HG03196 (cell line): ENCODE results near the gene GLRX2.
A peak's percentile ranks its signal among the peaks of the same experiment; 100 is the strongest.
"Not testable (repeated sequence)": the region's sequence is repeated elsewhere in the genome, so short reads cannot be mapped to it uniquely, and the experiment has no call there.

Experiments used
- ATAC-seq: cut with Tn5 transposase; IDR thresholded peaks from one replicate; pipeline ENCODE4 v1.9.1; 2021; ENCODE audit not compliant: unreplicated experiment

The GLRX2 gene

DNA sequence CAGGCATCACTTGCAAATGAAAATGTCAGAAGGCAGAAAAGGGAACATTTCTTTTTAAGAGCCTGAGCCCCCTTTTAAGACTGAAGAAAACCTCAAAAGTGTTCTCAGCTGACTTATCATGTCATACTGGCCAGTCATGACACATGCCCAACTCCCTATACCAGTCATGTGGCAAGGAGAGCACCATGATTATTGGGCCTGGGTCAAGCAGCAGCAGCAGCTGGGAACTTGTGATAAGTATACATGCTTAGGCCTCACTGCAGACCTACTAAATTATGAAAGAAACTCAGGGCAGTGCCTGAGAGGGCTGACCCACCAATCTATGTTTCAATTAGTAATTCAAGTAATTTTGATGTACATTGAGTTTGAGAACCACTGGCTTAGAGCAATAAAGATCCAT, 37.2 kb downstream of the GLRX2 start:
- ATAC-seq = no peak

DNA sequence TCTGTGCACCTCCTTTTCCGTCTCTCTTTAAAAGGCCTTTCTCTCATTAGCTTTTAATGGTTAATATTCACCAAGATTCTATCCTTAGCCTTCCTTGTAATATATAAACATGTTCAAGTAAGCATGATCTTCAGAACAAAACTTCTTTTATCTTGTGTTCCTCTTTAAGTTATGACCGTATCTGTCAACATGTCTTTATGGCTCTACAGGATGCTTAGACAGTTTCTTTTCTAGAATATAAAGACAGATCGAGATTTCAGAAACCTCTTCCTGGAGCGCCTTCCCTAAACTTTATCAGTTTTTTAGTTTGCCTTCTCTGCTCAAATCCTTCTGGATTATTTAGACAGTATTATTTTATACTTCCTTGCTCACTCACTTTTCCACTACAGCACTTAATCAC, 38.6 kb downstream of the GLRX2 start:
- ATAC-seq = no peak

DNA sequence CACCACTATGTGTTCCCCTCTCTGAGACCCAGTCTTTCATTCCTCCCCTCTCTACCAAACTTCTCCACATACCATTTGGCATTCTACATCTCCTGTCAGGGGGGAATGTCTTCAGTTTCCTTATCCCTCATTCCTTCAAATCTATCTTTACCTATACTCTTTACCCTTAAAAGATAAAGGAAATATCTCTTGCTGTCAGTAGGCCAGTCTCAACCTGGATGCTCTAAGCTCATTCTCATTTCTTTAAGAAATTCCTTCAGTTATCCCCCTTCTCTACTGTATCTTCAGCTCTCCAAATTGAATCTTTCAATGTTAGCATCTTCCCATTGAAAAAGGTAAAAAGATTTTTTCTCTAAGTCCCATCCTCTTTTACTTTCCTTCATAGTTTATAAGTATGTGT, 39.3 kb downstream of the GLRX2 start:
- no peak for ATAC-seq

DNA sequence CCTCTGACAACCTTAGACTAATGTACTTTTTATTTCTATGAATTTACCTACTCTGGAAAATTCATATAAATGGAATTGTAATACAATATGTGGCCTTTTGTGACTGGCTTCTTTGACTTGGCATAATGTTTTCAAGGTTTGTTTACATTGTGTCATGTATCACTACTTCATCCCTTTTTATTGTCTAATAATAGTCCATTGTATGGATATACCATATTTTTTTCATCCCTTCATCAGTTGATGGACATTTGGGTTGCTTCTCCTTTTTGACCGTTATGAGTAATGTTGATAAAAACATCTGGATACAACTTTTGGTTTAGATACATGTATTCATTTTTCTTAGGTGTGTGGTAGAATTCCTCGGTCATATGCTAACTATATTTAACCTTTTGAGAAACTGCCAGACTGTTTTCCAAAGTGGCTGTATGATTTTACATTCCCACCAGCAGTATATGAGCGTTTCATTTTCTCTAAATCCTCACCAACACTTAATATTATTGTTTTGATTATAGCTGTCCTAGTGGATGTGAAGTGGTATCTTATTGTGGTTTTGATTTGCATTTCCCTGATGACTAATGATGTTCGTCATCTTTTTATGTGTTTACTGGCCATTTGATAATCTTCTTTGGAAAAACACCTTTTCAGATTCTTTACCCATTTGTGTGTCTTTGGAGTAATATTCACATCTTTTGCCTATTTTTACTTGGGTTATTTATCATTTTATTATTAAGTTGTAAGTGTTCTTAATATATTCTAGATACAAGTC, 42.3 kb downstream of the GLRX2 start:
- no peak for ATAC-seq

DNA sequence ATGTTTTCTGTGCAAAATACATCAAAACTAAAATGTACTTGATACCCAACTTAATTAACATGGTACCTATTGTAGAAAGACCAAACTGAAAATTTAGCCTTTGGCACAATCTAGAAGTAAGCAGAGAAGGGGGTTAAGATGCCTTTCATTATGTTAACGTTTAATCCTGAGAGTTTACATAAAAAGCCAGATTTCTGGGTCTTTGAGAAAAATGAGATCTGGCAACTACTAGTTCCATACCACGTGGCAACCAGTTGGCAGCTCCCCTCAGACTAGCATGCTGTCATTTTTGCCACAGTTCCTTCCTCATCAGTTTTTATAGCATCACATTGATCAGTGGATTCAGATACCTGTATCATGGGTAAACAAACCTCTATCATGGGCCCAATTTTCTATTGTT, 44.3 kb downstream of the GLRX2 start:
- no peak for ATAC-seq

DNA sequence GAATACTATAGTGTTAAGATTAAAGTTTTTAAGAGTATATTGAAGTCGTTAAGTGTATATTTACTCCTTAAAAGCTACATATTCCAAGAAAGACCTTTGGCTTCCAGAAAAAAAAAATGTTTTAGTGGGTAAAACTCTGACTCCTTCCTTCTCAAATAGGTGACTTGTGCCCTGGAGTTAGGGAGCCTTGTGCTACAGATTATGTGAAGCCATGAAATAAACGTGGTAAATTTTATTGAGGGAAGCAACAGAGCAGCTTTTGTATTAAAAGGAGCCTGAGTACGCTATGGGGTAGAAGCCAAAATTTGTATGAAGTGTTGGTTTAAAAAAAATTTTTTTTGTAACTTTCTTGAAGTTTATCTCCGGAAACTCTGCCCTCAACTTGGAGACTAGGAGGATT, 44.8 kb downstream of the GLRX2 start:
- ATAC-seq = no peak

DNA sequence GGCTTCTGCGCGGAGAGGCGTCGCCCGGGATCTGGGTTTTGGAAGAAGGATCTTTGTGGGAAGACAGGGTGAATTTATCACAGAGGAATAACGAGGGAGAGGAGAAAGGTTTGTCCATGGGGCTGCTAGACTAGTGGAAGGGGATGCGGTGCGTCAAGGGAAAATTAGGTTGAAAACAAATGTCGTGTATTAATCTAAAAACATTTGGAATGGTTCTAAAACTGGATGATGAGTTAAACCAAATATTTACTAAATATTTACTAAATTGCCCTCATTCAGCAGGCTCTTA, 45.2 kb downstream of the GLRX2 start:
- ATAC-seq = no peak

DNA sequence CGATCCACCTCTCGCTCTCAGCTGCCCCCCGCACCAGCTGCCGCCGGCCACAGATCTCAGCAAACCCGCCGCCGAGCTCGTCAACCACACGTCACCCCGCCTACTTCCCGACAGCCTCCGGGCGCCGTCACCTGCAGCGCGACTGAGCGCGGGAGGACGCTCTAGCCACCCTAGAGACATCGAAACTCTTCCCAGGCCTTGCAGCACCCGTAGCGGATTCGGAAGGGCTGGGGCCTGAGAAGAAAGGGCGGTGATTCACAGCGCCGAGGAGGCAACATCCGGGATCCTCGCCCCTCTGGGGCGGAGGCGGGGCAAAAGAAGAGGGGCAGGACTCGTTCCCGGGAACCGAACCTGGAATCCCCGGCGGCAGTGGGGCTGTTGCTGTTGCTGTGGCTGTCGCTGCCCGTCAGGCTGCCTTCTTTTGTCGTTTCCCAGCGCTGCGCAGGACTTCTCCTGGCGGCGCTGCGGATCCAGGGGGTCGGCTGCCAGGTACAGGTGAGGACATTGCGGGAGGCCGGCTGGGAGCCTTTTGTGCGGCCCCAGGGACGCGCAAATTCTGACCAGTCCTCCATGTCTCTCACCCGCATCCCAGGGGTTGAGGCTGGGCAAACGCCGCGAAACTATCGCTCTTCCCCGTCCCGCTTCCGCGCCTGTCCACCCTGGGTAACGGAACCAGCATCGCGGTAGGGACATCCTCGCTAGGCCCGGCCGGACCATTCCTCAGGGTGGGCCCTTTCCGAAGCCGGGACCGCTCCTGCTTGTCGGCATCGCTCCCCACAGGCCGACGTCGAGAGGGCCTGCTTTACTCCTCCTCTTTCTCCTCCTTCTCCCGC, 45.7 kb downstream of the GLRX2 start, which contains the start of the genes RO60 and UCHL5:
Gene RO60 (plus strand): TSS at position 331 of the 833 bp plus-strand sequence. CDS start 9,443 bp downstream, outside the sequence.
Gene UCHL5 (minus strand): TSS at position 79 of the 833 bp plus-strand sequence. CDS start 100 bp downstream, outside the sequence.
- peak; percentile 96 for ATAC-seq

DNA sequence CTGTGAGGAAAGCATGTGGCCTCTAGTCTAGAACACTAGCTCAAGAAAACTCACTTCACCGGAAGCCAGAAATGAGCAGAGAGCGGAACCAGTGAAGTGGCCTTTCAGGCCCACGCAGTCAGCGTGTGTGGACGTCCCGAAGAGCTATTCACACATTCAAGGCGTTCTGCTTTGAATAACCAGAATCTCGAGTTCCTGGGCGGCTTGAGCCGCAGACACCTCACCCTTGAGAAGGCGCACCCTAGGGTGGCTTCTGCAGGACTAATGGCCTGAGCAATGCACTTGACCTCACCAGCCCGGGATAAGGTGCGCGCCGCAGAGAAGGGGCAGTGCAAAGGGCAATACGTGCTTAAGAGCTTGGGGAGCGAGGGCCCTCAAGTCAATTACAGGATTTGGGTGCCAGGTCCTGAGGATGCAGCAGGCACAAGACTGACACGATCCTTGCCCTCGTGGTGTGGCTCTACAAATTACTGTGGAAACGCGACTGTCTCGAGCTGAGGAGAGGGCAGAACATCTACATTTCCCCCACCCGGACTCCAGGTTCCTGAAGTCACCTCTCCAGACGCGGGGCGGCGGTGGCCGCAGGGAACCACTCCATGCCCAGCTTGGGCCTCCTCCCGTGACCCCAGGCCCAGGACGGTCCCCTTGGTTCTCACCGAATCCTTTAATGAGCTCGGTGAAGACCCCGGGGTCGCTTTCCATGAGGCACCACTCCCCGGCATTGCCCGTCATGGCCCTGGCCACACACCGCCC, 46.5 kb downstream of the GLRX2 start:
- ATAC-seq = peak; percentile 51

DNA sequence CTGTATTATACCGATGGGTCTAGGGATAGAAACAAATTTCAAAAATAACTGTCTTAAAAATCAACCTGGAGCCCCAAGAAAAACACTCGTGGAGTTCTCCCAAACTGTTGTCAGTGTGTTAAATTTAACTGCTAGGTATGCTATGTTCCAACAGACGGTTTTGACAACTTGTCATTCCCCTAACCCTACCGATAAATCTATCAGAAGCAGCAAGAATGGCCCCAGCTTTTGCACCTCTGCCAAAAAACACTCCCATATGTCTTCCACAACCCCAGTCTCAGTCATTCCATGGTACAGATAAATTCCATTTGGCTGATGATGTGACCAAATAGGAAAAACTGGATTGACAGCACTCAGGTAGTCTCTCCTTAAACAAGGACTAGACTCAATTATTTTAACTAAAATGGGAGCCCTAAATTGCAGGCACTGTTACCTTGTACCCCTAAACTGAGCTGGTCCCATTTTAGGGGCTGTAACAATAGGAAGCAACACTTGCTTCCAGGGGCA, 51.0 kb downstream of the GLRX2 start:
- no peak for ATAC-seq

DNA sequence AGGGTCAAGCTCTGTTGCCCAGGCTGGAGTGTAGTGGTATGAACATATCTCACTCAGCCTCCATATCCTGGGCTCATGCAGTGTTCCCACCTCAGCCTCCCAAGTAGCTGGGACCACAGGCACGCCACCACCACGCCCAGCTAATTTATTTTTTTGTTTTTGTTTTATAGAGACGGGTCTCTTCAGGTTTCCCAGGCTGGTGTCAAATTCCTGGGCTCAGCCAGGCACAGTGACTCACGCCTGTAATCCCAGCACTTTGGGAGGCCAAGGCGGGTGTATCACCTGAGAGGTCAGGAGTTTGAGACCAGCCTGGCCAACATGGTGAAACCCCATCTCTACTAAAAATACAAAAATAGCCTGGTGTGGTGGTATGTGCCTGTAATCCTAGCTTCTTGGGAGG, 56.3 kb downstream of the GLRX2 start:
- not testable (repeated sequence) for ATAC-seq
